NCI-H748 treated with DMSO at 0.1 percent for 48 hours (cell line): ENCODE data around the gene VOPP1.

Source experiments
- DNase-seq: peaks from one replicate; lab custom pipeline; 2025; lab: John Stamatoyannopoulos, UW

Gene VOPP1

GRCh38 chr7:55432939-55433784, 139.1 kb downstream of the VOPP1 start:
- DNase-seq = peak; percentile 46

- no peak for DNase-seq
These were observed 139.8 kb downstream of the VOPP1 start for GRCh38 chr7:55432506-55432905.

- DNase-seq = no peak
These were observed 140.4 kb downstream of the VOPP1 start for GRCh38 chr7:55431898-55432297.

DNA sequence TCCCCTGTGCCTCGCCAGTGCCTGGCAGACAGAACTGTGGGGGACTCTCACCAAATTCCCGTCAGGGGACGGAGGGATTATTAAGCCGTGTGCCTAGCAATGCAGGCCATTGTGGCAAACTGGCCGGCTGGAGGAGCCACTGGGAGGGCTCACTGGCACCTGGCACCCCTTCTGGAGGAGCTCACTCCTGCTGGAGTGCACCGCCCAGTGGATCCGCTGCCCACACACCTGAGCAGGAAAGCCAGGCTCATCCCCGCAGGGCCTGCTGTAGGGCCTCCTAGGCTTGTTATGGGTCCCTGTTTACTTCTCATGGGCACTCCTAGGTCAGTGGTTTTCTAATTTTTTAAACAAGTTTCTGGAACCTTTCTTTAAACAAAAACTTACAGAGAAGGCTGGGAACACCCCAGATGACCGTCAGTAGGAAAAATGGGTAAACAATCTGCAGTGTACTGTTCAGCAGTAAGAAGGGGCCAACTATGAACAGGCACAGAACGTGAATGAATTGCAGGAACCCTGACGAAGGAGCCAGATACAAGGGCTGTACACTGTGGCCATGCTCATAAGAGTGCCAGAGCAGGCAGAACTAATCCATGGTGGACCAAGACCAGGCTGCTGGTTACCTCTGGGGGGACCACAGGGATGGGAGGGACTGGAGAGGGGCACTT, 142.3 kb downstream of the VOPP1 start:
- DNase-seq = no peak

- DNase-seq = no peak
These were observed 144.5 kb downstream of the VOPP1 start for GRCh38 chr7:55427800-55428199.

GRCh38 chr7:55427342-55427741, 145.0 kb downstream of the VOPP1 start:
- no peak for DNase-seq

DNA sequence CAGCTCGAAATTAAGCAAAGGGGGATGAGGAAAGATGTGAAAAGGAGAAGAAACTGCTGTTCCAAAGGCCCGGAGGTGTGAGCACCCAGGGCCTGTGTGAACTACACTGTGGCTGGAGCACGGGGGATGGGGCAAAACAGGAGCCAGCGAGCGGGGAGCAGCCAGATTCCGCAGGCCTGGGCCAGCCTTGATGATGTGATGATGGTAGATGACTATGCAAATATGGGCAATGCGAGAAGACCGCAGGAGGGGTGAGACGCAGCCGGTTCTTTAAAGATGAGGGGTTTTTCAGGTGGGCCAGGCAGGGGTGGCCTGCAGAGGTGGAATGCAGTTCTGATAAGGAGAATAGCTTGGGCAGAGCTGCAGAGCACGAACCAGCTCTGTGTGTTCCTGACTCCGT, 145.6 kb downstream of the VOPP1 start:
- DNase-seq = no peak

DNA sequence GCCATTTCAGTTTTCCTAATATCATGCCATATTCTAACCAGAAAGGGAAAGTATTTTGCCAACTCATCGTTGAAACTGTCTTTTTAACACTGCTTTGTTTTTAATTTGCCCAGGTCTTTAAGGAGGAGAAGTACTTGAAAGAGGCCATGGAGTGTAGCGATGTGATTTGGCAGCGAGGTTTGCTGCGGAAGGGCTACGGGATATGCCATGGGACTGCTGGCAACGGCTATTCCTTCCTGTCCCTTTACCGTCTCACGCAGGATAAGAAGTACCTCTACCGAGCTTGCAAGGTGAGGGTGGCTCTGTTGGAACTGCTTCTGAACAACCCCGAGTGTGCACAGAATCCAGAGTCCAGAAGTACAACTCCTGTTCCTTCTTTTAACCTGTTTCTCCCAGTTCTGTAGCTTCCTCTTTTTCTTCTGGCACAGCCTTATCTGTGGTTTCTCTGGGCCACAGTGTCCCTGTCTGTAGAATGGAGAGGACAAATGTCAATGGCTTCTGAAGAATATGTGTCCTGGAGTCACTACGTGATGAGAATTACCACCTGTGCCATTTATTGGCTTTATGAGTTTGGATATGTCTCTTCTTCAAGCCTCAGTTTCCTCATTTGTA, 147.1 kb downstream of the VOPP1 start:
- no peak for DNase-seq

DNA sequence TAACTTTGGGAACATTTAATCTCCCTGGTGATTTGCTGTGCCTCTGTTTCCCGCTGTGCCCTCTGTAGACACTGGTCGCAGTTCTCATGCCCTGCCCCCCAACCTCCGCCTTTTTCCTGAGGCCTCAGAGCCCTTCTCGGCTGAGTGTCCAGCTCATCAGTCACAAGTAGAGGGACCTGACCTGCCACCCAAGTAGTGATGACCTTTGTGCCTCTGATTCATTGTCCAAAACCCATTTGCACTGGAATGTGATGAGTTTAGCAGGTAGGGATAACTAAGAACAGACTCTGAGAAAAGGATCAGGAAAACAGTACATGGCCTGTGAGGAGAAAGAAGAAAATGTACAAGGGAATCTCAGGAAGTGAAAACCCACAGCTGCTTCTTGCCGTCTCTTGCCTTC, 148.4 kb downstream of the VOPP1 start:
- DNase-seq = no peak

DNA sequence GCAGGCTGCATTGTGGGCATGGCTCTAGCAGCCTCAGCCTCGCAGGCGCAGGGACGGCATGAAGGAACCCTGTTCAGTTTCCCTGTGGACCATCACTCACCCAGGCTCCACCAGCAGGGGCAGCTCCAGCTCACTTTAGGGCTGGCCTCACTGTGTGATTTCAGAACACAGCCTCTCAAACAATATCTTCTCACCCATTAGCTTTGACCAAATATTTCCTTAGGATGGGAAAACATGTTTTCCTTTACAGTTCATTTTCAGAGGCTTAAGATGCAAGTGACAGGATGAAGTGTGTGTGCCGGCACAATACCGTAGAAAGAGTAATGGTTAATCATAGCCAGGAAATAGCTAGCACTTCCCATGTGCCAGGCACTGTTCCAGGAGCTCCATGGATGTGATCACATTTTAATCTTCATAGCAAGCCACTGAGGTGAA, 149.0 kb downstream of the VOPP1 start:
- no peak for DNase-seq
